HuH-7.5 (cell line): Measurements from ENCODE around the gene PRPSAP1.
"Not testable (repeated sequence)": the region's sequence is repeated elsewhere in the genome, so short reads cannot be mapped to it uniquely, and the experiment has no call there.

Experiments used
- DNase-seq: peaks from one replicate; pipeline ENCODE4 v3.0.0; 2011; ENCODE audit warnings: low spot score

The PRPSAP1 gene

DNA sequence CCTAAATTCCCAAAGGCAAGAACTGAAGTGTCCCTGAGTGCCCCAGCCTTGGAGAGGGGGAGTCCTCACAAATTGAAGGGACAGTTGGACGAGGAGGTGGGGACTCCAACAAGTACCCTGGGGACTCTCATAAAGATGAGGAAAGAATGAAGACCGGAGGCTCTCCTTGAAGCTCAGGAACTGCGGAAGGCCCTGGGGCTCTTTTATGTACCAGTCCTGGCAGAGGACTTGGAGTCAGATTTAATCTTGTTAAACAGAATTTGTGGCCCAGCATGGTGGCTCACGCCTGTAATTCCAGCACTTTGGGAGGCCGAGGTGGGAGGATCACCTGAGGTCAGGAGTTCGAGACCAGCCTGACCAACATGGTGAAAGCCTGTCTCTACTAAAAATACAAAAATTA is 6.1 kb upstream of the PRPSAP1 start:
- DNase-seq = not testable (repeated sequence)

GRCh38 chr17:76359375-76359774 is 5.7 kb upstream of the PRPSAP1 start:
- no peak for DNase-seq

- no peak for DNase-seq
These were observed 4.0 kb upstream of the PRPSAP1 start for GRCh38 chr17:76357597-76358158.

- DNase-seq = no peak
These were observed 3.2 kb upstream of the PRPSAP1 start for GRCh38 chr17:76356803-76357456.

GRCh38 chr17:76354747-76355310 is 1.1 kb upstream of the PRPSAP1 start:
- no peak for DNase-seq

DNA sequence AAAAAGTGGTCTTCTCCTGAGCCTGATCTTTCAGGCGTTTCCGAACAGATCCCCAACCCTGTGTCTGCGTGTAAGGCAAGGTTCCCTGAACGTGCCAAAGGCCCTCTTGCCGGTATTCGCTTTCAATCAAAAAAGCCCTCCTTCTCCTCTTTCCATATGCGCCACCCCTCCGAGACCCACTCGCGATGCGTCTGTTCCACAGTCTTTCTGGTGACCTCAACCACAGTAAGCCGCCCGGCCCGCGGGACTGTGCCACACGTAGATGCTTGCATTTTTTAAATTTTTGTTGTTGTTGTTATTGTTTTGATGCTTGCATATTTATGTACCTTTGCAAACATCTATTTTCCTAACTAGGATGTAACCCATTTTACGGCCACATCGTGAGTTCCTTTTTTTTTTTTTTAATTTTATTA is 607 bp upstream of the PRPSAP1 start:
- DNase-seq = no peak

- DNase-seq = peak; percentile 40
These were observed 615 bp downstream of the PRPSAP1 start for GRCh38 chr17:76353004-76353598.

GRCh38 chr17:76351526-76352071 is 2.1 kb downstream of the PRPSAP1 start:
- peak; percentile 50 for DNase-seq

DNA sequence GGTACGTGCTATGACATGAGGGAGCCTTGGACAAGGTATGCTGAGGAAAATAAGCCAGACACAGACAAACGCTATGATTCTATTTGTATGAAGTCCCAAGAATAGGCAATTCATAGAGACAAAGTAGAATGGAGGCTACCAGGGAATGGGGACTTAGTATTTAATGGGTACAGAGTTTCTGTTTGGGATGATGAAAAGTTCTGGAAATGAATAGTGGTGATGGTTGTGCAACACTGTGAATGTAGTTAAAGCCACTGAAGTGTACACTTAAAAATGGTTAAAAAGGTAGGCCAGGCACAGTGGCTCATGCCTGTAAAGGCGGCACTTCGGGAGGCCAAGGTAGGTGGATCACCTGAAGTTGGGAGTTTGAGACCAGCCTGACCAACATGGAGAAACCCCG is 3.3 kb downstream of the PRPSAP1 start:
- DNase-seq = no peak

DNA sequence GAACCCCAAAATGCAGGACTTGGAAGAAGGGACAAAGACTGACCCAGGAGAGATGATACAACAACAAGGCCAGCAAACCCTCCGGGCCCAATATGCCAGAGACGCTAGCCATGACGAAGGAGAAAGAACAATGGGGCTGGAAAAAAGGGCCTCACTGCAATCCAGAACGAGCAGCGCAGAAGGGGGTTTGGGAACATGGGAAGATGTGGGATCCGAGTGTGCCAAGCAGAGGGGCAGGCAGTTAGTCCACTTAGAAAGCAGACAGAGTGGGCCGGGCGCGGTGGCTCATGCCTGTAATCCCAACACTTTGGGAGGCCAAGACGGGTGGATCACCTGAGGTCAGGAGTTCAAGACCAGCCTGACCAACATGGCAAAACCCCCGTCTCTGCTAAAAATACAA is 6.8 kb downstream of the PRPSAP1 start:
- DNase-seq = not testable (repeated sequence)

GRCh38 chr17:76345377-76345974 is 8.2 kb downstream of the PRPSAP1 start:
- DNase-seq = no peak

- DNase-seq = no peak
These were observed 10.6 kb downstream of the PRPSAP1 start for GRCh38 chr17:76343106-76343505.

DNA sequence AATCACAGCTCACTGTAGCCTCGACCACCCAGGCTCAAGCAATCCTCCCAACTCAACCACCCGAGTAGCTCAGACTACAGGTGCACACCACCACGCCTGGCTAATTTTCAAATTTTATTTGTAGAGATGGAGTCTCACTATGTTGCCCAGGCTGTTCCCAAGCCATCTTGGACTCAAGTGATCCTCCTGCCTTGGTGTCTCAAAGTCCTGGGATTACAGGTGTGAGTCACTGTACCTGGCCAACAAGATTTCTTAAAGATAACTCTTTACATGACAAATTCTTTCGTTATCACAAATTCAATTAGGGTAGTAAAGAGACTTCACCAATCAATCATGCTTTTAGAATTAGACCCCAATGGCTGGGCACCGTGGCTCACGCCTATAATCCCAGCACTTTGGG is 12.4 kb downstream of the PRPSAP1 start:
- no peak for DNase-seq

DNA sequence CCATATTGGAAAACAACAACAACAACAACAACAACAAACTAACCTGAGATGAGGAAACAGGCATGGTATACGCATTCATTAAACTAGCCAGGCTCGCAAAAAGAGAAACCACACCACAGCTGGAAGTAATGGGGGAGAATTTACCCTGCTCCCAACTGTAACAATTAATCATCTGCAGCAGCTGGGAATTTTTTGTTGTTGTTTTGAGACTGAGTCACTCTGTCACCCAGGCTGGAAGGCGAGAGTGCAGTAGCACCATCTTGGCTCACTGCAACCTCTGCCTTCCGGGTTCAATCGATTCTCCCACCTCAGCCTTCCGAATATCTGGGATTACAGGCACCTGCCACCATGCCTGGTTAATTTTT is 16.3 kb downstream of the PRPSAP1 start:
- no peak for DNase-seq

DNA sequence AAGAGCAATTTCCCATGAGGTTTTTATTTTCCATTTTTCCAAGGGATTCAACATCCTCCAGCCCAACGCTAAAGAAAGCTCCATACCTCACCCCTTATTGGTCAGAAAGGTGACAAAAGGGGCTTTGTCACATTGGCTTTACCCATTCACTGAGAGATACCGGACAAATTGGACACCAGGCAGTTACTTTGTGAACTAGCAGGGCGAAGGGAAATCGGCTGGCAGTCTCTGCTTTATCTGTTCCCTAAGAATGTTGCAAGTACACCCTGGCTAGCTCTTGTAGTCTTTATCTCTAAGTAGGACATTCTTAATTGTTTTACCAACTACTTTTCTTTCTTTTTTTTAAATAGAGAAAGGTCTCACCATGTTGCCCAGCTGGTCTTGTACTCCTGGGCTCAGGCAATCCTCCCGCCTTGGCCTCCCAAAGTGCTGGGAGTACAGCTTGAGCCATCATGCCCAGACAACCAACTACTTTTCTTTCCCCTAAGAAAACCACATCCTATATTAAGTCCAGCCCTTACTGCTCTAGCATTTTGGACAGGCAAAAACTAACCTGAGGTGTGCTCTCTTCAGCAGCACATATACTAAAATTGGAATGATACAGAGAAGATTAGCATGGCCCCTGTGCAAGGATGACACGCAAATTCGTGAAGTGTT is 16.8 kb downstream of the PRPSAP1 start:
- DNase-seq = no peak

GRCh38 chr17:76335716-76336381 is 17.9 kb downstream of the PRPSAP1 start:
- no peak for DNase-seq

DNA sequence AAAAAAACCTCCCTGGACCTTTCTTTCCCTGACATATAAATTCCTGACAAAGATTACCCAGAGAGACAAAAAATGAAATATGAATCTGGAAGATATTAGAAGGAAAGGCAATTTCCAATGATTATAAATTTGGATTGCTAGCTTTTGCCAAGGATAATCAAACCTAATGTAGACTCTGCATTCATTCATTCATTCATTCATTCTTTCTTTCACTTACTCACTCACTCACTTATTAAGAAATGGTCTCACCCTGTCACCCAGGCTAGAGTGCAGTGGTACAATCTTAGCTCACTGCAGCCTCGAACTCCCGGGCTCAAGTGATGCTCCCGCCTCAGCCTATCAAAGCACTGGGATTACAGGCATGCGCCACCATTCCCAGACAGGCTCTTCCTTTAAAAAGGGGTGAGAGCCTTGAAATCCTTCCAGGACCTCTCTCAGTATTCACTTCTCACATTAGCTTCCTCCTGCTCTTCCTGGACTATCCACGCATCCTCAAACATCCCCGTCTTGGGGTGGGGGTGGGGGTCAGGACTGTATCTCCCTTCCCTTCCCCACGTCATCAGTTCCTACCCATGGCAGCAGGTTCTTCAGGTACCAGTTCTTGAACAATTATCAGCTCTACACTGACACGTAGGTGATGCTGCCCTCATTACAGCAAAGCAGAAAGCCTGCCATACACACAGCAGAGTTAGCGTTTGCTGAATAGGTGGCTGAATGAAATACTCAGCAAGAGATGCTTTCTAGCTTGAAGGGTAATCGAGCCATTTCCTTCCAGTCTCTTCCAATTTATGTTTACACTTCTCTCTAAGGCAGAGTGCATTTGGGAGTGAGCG is 19.8 kb downstream of the PRPSAP1 start:
- DNase-seq = no peak

GRCh38 chr17:76331083-76331482 is 22.6 kb downstream of the PRPSAP1 start:
- DNase-seq = no peak

DNA sequence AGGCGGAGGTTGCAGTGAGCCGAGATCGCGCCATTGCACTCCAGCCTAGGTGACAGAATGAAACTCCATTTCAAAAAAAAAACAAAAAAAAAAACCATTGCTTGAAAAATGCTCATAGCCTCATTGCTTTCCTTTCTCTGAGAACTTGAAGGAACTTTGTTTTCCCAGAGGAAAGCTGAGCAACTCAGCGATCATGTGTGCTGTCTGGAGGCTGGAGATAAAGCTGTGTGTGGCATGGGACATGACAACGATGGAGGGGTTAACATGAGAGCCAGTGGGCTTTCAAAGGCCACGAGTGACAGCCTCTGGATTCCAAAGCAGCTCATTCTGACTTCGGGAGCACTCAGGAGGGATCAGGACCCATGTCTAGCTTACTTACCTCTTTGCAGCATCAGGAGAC is 24.1 kb downstream of the PRPSAP1 start:
- DNase-seq = no peak

- no peak for DNase-seq
These were observed 26.0 kb downstream of the PRPSAP1 start for GRCh38 chr17:76327696-76328095.

DNA sequence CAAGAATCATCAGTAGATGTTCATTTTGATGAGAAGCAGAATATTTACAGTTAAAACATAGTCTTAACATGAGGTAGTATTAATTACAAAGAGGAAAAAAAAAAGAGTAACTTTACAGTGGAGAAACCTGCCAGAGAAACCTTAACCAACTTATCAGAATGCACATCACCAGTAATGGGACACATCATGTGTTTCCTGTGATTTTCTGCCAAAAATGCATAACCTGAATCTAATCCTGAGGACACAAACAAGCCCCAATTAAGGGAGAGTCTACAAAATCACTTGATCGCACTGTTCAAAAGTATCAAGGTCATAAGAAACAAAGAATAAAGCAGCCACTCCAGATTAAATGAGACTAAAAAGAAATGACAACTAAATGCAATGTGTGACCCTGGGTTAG is 27.4 kb downstream of the PRPSAP1 start:
- no peak for DNase-seq
